ACC112 (cell line): ENCODE data around the gene NOB1.
"Not testable (repeated sequence)": the region's sequence is repeated elsewhere in the genome, so short reads cannot be mapped to it uniquely, and the experiment has no call there.

Experiments used
- H2AFZ ChIP-seq: fragments of 200-600 bp; sonication (generic); one replicate; pipeline ENCODE4 v1.6.0; 2017; ENCODE audit warnings: antibody characterized with exemption, low read length; ENCODE audit not compliant: unreplicated experiment
- H3K27ac ChIP-seq: fragments of 200-600 bp; sonication (generic); 2 replicates; pipeline ENCODE4 v1.5.1; 2014; ENCODE audit warnings: low read depth, mild to moderate bottlenecking, antibody characterized with exemption, low read length, moderate library complexity
- H3K27me3 ChIP-seq: fragments of 200-600 bp; sonication (generic); 2 replicates; pipeline ENCODE4 v1.6.1; 2014; ENCODE audit warnings: mild to moderate bottlenecking, antibody characterized with exemption, low read length, moderate library complexity, mixed read lengths; ENCODE audit not compliant: insufficient read depth
- H3K36me3 ChIP-seq: fragments of 200-600 bp; sonication (generic); 2 replicates; pipeline ENCODE4 v1.6.1; 2016; ENCODE audit warnings: mild to moderate bottlenecking, antibody characterized with exemption, low read length, moderate library complexity, mixed read lengths; ENCODE audit not compliant: insufficient read depth
- H3K4me1 ChIP-seq: fragments of 200-600 bp; sonication (generic); one replicate; pipeline ENCODE4 v1.6.1; 2016; ENCODE audit warnings: low read length, mixed read lengths; ENCODE audit not compliant: insufficient read depth, unreplicated experiment, control insufficient read depth
- H3K4me3 ChIP-seq: fragments of 200-600 bp; sonication (generic); 2 replicates; pipeline ENCODE4 v1.5.1; 2014; ENCODE audit warnings: mild to moderate bottlenecking, low read depth, low read length
- H3K79me2 ChIP-seq: fragments of 200-600 bp; sonication (generic); one replicate; pipeline ENCODE4 v1.6.0; 2016; ENCODE audit warnings: low read length; ENCODE audit not compliant: control insufficient read depth, unreplicated experiment, insufficient read depth

NOB1 gene

DNA sequence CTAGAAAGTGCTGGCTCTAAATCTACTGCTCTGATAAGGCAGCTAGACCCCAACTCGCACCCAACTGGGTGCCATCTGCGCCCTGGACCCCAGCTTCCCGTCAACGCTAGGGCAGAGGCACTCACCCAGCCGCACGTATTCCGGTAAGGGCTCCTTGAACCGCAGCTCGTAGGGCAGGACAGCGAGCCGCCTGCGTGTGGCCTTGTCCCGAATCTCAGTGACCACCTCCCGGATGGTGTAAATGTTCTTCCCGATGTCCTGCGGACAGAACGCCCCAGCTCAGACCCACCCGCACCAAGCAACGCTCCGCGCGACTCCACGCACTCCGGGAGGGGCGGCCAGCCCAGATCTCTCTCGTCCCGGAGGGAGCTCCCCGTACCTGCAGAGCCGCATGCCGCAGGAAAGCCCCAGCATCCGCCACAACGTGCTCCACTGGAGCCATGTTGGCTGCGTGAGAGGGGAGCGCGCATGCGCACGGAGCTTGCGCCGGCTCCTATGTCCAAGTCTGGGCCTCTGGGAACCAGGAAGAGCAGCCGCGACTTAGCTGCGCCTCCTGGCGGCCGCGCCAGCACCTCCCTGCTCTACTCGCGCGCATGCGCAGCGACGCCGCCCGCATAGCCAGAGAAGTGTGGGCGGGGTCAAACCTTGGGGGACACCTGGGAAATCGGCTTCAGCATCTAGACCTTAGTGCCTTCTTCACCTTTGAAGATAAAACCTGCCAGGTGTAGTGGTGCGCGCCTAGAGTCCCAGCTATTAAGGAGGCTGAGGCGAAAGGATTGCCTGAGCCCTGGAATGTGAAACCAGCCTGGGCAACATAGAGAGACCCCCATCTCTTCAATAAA is at the start of gene NOB1:
Gene NOB1, minus strand, starts transcription at position 458 of the 842 bp plus-strand sequence. Its CDS starts 16 bp downstream, at position 442.
- Histone ChIP-seq H3K27me3 (no peaks in the 10 kb centered on the region), H2AFZ (peak within 1 kb of the TSS; percentile 46), H3K4me1 (peaks cover 7% of the 10 kb centered on the region), H3K27ac (peak within 1 kb of the TSS; percentile 17; the same call in 1 of the 2 replicates), H3K36me3 (peaks cover 8% of the 10 kb centered on the region; the same call in 1 of the 2 replicates), H3K79me2 (peaks cover 44% of the 10 kb centered on the region), H3K4me3 (peak within 1 kb of the TSS; percentile 89)

DNA sequence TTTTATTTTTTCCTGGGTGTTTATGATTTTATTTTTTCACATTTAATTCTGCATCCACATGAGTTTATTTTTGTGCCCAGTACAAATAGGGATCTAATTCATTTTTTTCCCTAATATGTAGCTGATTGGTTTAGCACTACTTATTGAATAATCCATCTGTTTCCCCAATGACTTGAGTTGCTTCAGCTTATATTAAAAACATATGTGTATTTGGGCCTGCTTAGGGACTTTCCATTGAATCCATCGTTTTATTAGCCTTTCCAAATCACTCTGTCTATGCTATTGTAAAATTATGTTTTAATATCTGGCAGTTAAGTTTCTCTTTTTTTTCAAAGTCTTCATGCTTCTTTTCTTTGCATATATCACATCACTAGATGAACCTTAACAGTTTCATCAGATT is 49.6 kb upstream of the NOB1 start:
- H3K4me1 ChIP-seq, result no peaks in the 10 kb centered on the region
- no peak overlapping the region for H2AFZ ChIP-seq
- H3K4me3 ChIP-seq, result no peak overlapping the region
- H3K79me2 ChIP-seq, result no peaks in the 10 kb centered on the region
- H3K36me3 ChIP-seq, result no peaks in the 10 kb centered on the region
- no peaks in the 10 kb centered on the region for H3K27me3 ChIP-seq
- no peak overlapping the region for H3K27ac ChIP-seq

DNA sequence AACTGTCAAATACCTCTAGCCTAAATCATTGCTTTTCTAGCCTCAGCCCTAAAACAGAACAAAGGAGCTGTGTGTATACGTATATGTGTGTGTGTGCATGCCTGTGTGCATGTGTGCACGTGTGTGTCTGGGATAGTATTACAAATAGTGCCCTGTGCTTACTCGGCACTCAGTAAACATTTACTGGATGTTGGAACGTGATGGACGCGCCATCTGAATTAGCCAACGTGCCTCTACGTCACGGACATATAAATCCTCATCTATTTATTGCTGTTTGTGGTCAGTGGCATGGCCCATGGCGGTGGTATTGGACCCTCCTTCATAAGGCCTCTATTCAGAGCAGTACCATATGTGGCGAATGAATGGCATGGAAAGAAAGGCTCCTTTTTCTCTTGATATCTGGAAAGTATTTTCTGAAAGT is 44.9 kb upstream of the NOB1 start:
- Histone ChIP-seq H3K4me3 (no peak overlapping the region), H3K79me2 (no peaks in the 10 kb centered on the region), H3K27ac (no peak overlapping the region), H3K4me1 (no peaks in the 10 kb centered on the region), H3K27me3 (no peaks in the 10 kb centered on the region), H2AFZ (no peak overlapping the region), H3K36me3 (no peaks in the 10 kb centered on the region)

DNA sequence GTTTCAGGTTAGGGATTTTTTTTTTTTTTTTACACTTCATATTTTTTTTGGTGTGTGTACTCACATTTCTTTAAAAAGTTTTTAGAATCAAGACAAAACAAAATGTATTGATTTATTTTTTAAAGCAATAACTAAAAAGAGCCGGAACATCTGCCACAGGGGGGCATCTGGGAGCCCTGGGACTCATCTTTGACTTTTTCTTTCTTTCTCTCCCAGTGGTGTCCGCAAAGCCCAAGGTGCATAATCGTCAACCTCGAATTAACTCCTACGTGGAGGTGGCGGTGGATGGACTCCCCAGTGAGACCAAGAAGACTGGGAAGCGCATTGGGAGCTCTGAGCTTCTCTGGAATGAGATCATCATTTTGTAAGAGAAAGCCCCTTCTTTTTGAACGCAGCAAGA is 43.7 kb upstream of the NOB1 start:
- H3K36me3 ChIP-seq, result no peaks in the 10 kb centered on the region
- no peak overlapping the region for H3K4me3 ChIP-seq
- no peaks in the 10 kb centered on the region for H3K4me1 ChIP-seq
- no peaks in the 10 kb centered on the region for H3K27me3 ChIP-seq
- H3K79me2 ChIP-seq, result no peaks in the 10 kb centered on the region
- no peak overlapping the region for H2AFZ ChIP-seq
- H3K27ac ChIP-seq, result no peak overlapping the region

DNA sequence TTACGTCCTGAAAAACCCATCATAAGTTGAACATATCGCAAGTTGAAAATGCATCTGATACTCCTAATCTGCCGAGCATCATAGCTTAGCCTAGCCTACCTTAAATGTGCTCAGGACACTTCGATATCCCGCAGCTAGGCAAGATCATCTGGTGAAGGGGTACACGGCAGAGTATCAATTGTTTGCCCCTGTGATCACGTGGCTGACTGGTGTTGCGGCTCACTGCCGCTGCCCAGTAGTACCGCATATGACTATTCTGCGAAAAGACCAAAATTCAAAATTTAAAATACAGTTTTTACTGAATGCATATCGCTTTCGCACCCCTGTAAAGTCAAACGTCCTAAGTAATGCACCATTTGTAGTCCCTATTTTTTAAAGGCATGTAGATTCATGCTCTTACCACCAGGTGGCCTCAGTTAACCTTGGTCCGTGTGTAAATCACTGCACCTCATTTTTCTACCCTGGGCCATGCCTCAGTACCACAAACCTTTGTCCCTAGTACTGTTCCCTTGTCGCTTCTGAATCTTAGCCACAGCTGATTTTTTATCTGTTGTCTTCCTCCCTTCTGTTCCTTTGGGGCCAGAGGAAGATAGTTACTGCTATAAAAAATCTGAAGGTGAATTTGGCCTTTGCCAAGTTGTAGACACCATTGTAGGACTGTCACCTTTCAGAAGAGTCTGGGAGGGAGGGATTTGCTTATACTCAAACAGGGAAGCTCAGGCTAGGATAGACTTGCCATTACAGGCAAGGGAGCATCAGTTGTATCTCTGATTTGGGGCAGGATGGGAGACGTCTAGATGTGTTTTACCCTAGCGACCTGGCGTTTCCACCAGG is 41.8 kb upstream of the NOB1 start:
- no peaks in the 10 kb centered on the region for H3K4me1 ChIP-seq
- H3K36me3 ChIP-seq, result no peaks in the 10 kb centered on the region
- H3K4me3 ChIP-seq, result peak overlapping the region; percentile 31
- H3K79me2 ChIP-seq, result no peaks in the 10 kb centered on the region
- no peaks in the 10 kb centered on the region for H3K27me3 ChIP-seq
- no peak overlapping the region for H3K27ac ChIP-seq
- H2AFZ ChIP-seq, result no peak overlapping the region

DNA sequence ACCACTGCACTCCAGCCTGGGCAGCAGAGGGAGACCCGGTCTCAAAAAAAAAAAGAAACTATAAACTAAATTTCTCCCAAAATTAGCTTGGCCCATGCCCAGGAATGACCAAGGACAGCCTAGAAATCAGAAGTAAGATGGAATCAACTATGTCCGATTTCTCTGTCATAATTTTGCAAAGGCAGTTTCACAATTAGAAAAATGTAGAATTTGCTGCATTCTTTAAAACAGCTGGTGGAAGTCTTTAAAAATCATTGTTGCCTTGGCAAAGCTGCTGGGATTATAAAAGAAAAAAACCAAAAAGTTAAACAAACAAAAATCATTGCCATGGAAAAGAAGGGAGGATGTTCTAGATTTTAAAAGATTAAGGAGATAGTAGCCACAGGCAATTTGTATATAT is 39.8 kb upstream of the NOB1 start:
- Histone ChIP-seq H3K27ac (no peak overlapping the region), H3K4me3 (no peak overlapping the region), H3K27me3 (no peaks in the 10 kb centered on the region), H3K36me3 (no peaks in the 10 kb centered on the region), H2AFZ (no peak overlapping the region), H3K4me1 (no peaks in the 10 kb centered on the region), H3K79me2 (no peaks in the 10 kb centered on the region)

DNA sequence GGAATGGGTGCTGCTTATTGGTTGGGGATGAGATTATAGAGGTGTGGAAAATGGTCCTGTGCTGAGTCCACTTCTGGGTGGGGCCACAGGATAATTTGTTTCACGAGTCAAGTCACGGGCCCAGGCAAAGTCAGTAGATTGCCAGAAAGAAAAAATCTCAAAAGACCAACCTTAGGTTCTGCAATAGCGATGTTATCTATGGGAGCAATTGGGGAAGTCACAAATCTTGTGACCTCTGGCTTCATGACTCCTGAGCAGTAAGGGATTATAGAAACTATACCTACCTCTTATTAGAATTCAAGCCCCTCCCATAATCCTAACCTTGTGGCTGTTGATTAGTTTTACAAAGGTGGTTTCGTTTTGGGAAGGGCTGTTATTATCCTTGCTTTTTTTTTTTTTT is 38.8 kb upstream of the NOB1 start:
- no peak overlapping the region for H3K27ac ChIP-seq
- H3K27me3 ChIP-seq, result no peaks in the 10 kb centered on the region
- no peaks in the 10 kb centered on the region for H3K4me1 ChIP-seq
- no peaks in the 10 kb centered on the region for H3K36me3 ChIP-seq
- H3K79me2 ChIP-seq, result no peaks in the 10 kb centered on the region
- H3K4me3 ChIP-seq, result no peak overlapping the region
- no peak overlapping the region for H2AFZ ChIP-seq

DNA sequence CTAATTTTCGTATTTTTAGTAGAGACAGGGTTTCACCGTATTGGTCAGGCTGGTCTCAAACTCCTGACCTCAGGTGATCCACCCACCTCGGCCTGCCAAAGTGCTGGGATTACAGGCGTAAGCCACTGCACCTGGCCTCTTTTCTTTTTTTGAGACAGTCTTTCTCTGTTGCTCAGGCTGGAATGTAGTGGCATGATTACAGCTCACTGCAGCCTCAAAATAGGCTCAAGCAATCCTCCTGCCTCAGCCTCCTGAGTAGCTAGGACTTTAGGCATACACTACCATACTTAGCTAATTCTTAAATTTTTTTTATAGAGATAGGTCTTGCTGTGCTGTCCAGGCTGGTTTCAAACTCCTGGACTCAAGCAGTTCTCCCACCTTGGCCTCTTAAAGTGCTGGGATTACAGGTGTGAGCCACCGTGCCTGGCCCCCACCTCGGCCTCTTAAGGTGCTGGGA is 36.7 kb upstream of the NOB1 start:
- not testable (repeated sequence) for H3K27ac ChIP-seq, H3K36me3 ChIP-seq, H3K4me1 ChIP-seq, H3K4me3 ChIP-seq, H3K27me3 ChIP-seq, H3K79me2 ChIP-seq, H2AFZ ChIP-seq

DNA sequence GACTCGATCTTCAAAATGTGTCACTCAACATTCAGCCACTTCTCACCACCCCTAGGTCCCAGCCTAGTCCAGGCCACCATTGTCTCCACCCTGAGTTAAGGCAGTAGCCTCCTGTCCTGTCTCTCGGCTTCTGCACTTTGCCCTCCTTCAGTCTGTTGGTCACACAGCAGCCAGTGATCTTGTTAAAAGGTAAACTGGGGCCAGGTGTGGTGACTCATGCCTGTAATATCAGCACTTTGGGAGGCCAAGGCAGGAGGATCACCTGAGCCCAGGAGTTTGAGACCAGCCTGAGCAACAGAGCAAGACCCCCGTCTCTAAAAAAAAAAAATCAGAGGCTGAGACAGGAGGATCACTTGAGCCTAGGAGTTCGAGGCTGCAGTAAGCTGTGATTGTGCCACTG is 33.2 kb upstream of the NOB1 start:
- no peak overlapping the region for H3K4me3 ChIP-seq
- no peaks in the 10 kb centered on the region for H3K4me1 ChIP-seq
- no peak overlapping the region for H2AFZ ChIP-seq
- no peak overlapping the region for H3K27ac ChIP-seq
- no peaks in the 10 kb centered on the region for H3K79me2 ChIP-seq
- H3K27me3 ChIP-seq, result no peaks in the 10 kb centered on the region
- H3K36me3 ChIP-seq, result no peaks in the 10 kb centered on the region

DNA sequence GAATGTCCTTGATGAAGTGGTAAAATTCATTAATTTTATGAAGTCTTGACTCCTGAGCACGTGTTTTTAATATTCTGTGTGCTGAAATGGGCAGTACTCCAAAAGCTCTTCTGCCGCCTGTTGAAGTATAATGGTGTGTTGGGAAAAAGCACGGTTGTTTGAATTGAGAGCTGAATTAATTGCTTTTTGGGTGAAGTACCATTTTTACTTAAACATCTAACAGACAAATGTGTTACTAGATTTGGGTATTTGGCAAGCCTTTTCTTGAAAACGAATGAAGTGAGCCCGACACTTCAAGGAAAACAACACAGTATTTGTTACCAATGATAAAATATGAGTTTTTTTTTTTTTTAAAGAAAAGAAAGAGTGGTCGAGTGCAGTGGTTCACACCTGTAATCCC is 29.9 kb upstream of the NOB1 start:
- Histone ChIP-seq H3K79me2 (no peaks in the 10 kb centered on the region), H3K27me3 (no peaks in the 10 kb centered on the region), H2AFZ (no peak overlapping the region), H3K4me1 (no peaks in the 10 kb centered on the region), H3K27ac (no peak overlapping the region), H3K4me3 (no peak overlapping the region), H3K36me3 (no peaks in the 10 kb centered on the region)
